Fibroblast of pulmonary artery (primary cell): ENCODE data around the gene PTPRN2.
"Not testable (repeated sequence)": the region's sequence is repeated elsewhere in the genome, so short reads cannot be mapped to it uniquely, and the experiment has no call there.

Experiments
- DNase-seq: peaks from one replicate; pipeline ENCODE4 v3.0.0-alpha.2; 2010; ENCODE audit warnings: low read depth
- H3K4me3 ChIP-seq: replicated peaks from 2 replicates; pipeline ENCODE4 v1.5.1; 2011; ENCODE audit warnings: low read depth, mild to moderate bottlenecking, control low read depth, low read length, moderate library complexity
- TF ChIP-seq, protein P1 (sequence below): IDR thresholded peaks from 2 replicates; pipeline ENCODE4 v1.5.1; 2011; ENCODE audit warnings: mild to moderate bottlenecking, control low read depth, low read length, inconsistent platforms; ENCODE audit errors: missing control alignments

PTPRN2 gene

DNA sequence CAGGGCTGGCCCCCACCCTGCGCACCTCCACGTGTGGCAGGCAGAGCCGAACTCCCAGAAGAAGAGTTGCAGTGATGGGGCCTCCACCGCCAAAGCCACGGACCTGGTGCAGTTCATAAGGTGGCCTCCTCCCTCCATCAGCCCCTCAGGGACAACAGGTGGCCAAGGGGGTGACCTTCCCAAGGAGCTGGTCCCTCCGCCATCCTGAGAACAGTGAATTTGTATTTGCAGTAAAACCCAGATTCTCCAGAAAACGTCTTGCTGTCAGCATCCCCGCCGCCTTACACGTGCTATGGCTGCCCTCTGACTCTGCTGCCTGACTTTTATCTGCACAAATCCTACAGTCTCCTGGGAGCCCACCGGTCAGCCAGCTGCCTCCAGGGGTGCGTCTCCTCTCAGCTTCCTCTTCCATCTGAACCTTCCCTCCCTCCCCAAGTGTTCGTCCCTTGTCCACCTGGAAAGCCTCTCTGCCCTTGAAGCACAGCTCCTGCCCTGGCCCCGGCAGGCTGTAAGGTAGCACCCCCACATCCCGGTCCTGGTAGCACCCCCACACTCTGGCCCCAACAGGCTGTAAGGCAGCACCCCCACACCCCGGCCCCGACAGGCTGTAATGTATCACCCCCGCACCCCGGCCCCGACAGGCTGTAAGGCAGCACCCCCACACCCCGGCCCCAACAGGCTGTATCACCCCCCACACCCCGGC lies 311.8 kb downstream of the PTPRN2 start:
- H3K4me3 ChIP-seq = no peak overlapping the region
- no peak for DNase-seq
- TF ChIP-seq, protein P1, sequence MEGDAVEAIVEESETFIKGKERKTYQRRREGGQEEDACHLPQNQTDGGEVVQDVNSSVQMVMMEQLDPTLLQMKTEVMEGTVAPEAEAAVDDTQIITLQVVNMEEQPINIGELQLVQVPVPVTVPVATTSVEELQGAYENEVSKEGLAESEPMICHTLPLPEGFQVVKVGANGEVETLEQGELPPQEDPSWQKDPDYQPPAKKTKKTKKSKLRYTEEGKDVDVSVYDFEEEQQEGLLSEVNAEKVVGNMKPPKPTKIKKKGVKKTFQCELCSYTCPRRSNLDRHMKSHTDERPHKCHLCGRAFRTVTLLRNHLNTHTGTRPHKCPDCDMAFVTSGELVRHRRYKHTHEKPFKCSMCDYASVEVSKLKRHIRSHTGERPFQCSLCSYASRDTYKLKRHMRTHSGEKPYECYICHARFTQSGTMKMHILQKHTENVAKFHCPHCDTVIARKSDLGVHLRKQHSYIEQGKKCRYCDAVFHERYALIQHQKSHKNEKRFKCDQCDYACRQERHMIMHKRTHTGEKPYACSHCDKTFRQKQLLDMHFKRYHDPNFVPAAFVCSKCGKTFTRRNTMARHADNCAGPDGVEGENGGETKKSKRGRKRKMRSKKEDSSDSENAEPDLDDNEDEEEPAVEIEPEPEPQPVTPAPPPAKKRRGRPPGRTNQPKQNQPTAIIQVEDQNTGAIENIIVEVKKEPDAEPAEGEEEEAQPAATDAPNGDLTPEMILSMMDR = no peak

DNA sequence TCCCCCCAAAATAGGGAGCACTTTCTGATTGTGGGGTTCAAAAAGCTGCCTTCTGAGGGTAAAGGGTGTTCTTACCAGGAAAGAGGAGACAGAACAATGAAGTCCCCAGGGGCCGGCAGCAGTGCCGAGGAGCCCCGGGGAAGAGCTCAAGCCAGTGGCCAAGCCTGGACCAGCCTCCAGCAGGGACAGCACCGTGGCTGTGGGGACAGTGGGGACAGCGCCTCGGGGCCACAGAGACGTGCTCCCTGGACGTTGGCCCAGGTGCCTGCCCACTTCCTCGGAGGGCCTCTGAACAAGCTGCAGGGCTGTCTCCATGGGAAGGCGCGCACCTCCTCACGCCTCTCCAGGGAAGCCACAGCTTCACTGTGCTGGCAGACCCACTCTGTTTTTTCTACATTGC lies 312.6 kb downstream of the PTPRN2 start:
- TF ChIP-seq, protein P1 = no peak
- no peak overlapping the region for H3K4me3 ChIP-seq
- DNase-seq = no peak

DNA sequence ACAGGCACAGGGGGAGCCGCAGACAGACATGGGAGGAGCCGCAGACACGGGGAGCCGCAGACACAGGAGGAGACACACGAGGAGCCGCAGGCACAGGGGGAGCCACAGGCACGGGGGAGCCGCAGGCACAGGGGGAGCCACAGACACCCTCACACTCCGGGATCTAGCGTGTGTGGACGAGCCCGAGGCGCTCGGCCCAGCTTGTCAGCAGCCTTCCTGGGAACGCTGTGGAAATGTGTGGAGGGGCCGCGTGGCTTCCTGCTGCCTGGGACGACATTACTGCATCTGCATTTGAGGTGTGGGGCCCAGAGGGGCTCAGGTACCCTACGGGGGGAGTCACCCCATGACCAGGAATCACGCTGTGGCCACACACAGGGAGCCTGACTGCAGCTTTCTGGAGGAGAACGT lies 313.2 kb downstream of the PTPRN2 start:
- TF ChIP-seq, protein P1 = no peak
- H3K4me3 ChIP-seq = no peak overlapping the region
- no peak for DNase-seq

DNA sequence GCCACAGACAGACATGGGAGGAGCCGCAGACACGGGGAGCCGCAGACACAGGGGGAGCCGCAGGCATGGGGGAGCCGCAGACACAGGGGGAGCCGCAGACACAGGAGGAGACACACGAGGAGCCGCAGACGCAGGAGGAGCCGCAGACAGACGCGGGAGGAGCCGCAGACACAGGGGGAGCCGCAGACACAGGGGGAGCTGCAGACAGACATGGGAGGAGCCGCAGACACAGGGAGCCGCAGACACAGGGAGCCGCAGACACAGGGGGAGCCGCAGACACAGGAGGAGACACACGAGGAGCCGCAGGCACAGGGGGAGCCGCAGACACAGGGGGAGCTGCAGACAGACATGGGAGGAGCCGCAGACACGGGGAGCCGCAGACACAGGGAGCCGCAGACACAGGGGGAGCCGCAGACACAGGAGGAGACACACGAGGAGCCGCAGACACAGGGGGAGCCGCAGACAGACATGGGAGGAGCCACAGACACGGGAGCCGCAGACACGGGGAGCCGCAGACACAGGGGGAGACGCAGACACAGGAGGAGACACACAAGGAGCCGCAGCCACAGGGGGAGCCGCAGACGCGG lies 313.8 kb downstream of the PTPRN2 start:
- H3K4me3 ChIP-seq, DNase-seq: not testable (repeated sequence)

DNA sequence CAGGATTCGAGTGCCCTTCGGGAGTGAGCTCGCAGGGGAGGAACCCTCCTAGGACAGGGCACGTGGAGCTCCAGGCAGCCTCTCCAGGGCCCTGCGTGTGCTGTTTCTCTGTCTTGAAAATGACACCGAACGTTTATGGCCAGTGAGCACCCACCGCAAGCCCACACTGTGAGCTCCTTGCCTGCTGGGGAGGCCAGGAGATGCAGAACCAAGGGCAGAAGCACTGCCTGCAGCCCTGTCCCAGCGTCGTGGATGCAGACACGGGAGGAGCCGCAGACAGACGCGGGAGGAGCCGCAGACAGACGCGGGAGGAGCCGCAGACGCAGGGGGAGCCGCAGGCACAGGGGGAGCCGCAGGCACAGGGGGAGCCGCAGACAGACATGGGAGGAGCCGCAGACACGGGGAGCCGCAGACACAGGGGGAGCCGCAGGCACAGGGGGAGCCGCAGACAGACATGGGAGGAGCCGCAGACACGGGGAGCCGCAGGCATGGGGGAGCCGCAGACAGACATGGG lies 314.4 kb downstream of the PTPRN2 start:
- no peak overlapping the region for H3K4me3 ChIP-seq
- TF ChIP-seq, protein P1 = no peak
- no peak for DNase-seq

DNA sequence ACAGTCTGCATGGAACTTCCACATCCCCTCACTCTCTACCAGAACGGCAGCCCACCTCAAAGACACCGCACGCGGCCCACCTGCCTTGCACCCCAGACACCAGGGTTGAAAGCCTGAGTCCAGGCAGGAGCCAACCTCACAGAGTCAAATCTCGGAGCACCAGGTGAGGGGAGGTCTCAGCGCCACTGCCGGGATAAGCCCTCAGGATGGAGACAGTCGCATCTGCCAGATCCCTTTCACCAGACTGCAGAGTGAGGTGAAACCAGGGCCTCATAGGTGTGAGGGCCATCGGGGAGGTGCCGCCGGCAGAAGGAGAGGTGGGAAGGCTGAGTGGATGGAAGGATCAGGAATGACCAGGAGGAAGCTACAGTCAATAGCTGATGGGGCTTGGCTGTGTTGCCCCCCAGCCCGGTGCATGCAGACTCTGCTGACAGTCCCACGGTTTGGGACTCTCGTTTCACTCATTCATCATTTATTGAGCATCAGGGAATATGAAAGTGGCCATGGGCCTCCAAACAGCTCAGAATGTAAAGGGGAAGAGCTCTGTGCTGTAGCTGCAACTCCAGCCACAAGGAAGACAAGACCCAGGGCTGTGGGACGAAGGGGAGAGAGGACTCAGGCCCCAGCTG lies 315.0 kb downstream of the PTPRN2 start:
- H3K4me3 ChIP-seq = no peak overlapping the region
- DNase-seq = no peak
- TF ChIP-seq, protein P1 = no peak

DNA sequence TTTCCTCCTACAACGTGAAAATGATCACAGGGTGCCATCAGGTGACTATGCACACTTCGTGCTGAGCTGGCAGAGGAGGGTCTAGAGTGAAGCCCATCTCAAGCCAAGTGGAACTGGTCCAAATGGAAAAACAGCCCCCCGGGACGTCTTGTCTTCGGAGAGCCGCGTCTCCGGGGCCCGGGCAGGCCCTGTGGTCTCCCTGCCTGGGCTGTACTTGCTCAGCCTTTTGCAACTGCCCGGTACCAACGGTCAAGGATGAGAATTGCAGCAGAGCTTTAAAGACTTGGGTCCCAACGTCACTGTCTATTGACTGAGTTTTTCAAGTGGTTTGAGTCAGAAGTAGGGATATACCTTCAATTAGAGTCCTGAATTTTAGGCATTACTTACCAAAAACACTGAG lies 315.5 kb downstream of the PTPRN2 start:
- TF ChIP-seq, protein P1 = no peak
- DNase-seq = no peak
- H3K4me3 ChIP-seq = no peak overlapping the region
